ENCODE results near the gene SCN7A. TPM values are rescaled to one million over a fixed set of nuclear protein-coding genes. Genes with fewer than 3 reads are reported as not detected.
A peak's percentile ranks its signal among the peaks of the same experiment; 100 is the strongest.
"Not testable (repeated sequence)": the region's sequence is repeated elsewhere in the genome, so short reads cannot be mapped to it uniquely, and the experiment has no call there.

SCN7A gene
- polyA plus RNA-seq, 1 donor from 2014 or later, result not detected

- Mint-ChIP-seq H3K36me3 (no peaks in the 10 kb centered on the region), H3K4me3 (no peak overlapping the region), H3K4me1 (no peaks in the 10 kb centered on the region), H3K27ac (peak overlapping the region in 1 of 3 donors; percentile 2), H3K9me3 (peaks cover 0 to 4% (median 0%) of the 10 kb centered on the region in 3 donors), H3K27me3 (peaks cover 2% of the 10 kb centered on the region)
These were observed 128.8 kb downstream of the SCN7A start for GRCh38 chr2:166365239-166365638.

DNA sequence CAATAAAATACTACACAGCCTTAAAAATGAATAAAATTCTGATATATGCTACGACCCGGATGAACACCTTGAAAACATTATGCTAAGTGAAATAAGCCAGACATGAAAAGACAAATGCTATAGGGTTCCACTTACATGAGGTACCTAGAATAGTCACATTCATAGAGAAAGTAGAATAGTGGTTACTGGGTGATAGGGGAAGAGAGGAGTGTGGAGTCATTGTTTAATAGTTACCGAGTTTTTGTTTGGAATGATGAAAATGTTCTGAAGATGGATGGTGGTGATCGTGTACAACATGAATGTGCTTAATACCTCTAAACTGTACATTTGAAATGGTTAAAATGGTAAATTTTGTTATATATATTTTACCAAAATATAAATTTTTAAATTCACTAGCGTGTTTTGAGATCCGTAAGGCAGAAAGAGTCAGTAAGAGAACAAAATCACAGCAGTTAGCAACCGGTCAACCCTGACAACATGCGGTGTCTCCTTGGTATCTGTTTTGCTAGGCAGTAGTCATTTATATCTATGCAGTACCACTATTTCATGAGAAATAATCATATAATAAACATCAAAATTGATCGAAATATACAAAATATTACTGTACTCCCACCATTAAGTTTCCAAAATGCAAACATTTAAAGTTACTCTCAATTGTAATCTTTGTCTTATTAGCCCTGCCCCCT lies 129.4 kb downstream of the SCN7A start:
- Mint-ChIP-seq H3K4me1 (no peaks in the 10 kb centered on the region), H3K27me3 (peaks cover 2% of the 10 kb centered on the region)

GRCh38 chr2:166361351-166362153 lies 132.5 kb downstream of the SCN7A start:
- Mint-ChIP-seq H3K4me3 (no peak overlapping the region), H3K9me3 (peaks cover 0 to 2% (median 0%) of the 10 kb centered on the region in 3 donors), H3K36me3 (no peaks in the 10 kb centered on the region), H3K27me3 (peaks cover 2% of the 10 kb centered on the region), H3K27ac (peak overlapping the region in 1 of 3 donors; percentile 50), H3K4me1 (no peaks in the 10 kb centered on the region)

More for the DNA sequence above, 129.4 kb downstream of the SCN7A start:
- no peak overlapping the region for H3K4me3 Mint-ChIP-seq
- no peaks in the 10 kb centered on the region for H3K36me3 Mint-ChIP-seq
- peaks cover 0 to 4% (median 0%) of the 10 kb centered on the region in 3 donors for H3K9me3 Mint-ChIP-seq
- no peak overlapping the region for H3K27ac Mint-ChIP-seq

DNA sequence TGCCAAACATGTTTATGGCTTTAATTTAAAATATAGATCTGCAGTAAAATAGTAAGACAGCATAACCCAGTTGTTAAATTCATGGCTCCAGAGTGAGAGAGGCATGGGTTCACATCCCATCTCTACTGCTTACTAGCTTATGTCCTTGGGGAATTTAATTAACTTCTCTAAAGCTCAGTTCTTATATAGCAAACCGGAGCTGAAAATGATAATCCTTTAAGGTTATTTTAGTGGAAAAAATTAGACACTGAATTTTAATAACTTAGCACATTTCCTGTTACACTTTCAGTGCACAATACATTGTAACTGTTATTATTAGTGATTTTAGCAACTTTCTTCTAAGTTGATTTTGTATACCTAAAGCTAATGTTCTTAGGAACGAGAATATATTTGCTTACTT lies 133.1 kb downstream of the SCN7A start:
- Mint-ChIP-seq H3K4me1 (no peaks in the 10 kb centered on the region), H3K27me3 (no peaks in the 10 kb centered on the region), H3K4me3 (no peak overlapping the region), H3K27ac (no peak overlapping the region), H3K9me3 (peaks cover 0 to 2% (median 0%) of the 10 kb centered on the region in 3 donors), H3K36me3 (no peaks in the 10 kb centered on the region)

- Mint-ChIP-seq H3K4me3 (no peak overlapping the region), H3K4me1 (no peaks in the 10 kb centered on the region), H3K27ac (no peak overlapping the region), H3K36me3 (no peaks in the 10 kb centered on the region), H3K27me3 (no peaks in the 10 kb centered on the region), H3K9me3 (no peaks in the 10 kb centered on the region)
These were observed 133.6 kb downstream of the SCN7A start for GRCh38 chr2:166360426-166360825.

DNA sequence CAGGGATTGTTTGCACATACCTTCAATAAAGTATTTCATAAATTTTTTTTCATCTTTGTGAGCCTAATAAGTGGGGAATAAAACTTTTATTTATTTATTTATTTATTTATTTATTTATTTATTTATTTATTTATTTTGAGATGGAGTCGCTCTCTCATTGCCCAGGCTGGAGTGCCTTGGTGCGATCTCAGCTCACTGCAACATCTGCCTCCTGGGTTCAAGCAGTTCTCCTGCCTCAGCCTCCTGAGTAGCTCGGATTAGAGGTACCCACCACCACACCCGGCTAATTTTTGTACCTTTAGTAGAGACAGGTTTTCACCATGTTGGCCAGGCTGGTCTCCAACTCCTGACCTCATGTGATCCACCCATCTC lies 136.1 kb downstream of the SCN7A start:
- H3K4me3 Mint-ChIP-seq, H3K36me3 Mint-ChIP-seq, H3K27me3 Mint-ChIP-seq, H3K27ac Mint-ChIP-seq, H3K9me3 Mint-ChIP-seq, H3K4me1 Mint-ChIP-seq: not testable (repeated sequence)

DNA sequence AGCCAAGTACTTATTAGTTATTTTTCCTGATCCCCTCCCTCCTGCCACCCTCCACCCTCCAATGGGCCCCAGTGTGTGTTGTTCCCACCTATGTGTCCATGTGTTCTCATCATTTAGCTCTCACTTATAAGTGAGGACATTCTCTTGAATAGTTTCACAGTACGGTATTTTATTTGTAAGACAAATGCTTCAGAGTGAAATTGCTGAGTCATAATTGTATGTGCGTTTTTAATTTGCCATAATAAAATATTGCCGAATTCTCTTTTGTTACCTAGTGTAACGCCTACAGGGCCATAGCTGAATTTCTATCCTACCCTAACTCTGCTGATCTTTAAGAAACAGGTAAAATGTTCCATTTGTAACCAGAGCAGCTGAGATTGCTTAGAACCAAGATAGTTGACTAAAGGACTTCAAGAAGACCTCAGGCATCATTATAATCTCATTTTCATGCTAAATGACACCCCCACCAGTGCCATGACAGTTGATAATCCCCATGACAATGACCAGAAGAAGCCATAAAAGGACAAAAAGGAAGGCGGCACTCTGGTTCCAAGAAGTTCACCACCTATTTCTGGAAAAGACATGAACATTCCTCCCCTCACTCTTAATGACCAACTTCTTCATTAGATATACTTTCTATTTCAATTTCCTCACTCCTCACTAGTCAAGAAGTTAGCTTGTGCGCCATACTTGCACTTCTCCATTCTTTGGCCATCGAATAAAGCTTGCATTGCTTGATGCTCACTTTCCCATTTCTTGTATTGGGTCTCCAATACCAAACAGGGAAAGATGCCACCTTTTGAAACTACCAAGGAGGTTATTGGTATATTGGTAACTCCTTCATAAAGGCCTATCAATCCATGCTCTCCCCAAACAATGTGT lies 136.7 kb downstream of the SCN7A start:
- Mint-ChIP-seq H3K4me1 (no peaks in the 10 kb centered on the region), H3K9me3 (no peaks in the 10 kb centered on the region), H3K4me3 (no peak overlapping the region), H3K27ac (no peak overlapping the region), H3K27me3 (no peaks in the 10 kb centered on the region), H3K36me3 (no peaks in the 10 kb centered on the region)

Other genes starting within 250 kb of the SCN7A start
- not detected for gene SCN9A, start 118.3 kb downstream of the SCN7A start, polyA plus RNA-seq